DMS79 (cell line): Measurements from ENCODE around the gene DNAH3.
"Not testable (repeated sequence)": the region's sequence is repeated elsewhere in the genome, so short reads cannot be mapped to it uniquely, and the experiment has no call there.

Source experiments
- DNase-seq: peaks from one replicate; lab custom pipeline; 2025; lab: John Stamatoyannopoulos, UW

DNAH3 gene, protein sequence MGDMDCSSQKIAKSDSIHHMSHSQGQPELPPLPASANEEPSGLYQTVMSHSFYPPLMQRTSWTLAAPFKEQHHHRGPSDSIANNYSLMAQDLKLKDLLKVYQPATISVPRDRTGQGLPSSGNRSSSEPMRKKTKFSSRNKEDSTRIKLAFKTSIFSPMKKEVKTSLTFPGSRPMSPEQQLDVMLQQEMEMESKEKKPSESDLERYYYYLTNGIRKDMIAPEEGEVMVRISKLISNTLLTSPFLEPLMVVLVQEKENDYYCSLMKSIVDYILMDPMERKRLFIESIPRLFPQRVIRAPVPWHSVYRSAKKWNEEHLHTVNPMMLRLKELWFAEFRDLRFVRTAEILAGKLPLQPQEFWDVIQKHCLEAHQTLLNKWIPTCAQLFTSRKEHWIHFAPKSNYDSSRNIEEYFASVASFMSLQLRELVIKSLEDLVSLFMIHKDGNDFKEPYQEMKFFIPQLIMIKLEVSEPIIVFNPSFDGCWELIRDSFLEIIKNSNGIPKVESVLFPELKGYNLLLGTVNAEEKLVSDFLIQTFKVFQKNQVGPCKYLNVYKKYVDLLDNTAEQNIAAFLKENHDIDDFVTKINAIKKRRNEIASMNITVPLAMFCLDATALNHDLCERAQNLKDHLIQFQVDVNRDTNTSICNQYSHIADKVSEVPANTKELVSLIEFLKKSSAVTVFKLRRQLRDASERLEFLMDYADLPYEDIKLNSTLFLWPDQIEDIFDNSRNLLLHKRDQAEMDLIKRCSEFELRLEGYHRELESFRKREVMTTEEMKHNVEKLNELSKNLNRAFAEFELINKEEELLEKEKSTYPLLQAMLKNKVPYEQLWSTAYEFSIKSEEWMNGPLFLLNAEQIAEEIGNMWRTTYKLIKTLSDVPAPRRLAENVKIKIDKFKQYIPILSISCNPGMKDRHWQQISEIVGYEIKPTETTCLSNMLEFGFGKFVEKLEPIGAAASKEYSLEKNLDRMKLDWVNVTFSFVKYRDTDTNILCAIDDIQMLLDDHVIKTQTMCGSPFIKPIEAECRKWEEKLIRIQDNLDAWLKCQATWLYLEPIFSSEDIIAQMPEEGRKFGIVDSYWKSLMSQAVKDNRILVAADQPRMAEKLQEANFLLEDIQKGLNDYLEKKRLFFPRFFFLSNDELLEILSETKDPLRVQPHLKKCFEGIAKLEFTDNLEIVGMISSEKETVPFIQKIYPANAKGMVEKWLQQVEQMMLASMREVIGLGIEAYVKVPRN (N-terminal part only)

DNA sequence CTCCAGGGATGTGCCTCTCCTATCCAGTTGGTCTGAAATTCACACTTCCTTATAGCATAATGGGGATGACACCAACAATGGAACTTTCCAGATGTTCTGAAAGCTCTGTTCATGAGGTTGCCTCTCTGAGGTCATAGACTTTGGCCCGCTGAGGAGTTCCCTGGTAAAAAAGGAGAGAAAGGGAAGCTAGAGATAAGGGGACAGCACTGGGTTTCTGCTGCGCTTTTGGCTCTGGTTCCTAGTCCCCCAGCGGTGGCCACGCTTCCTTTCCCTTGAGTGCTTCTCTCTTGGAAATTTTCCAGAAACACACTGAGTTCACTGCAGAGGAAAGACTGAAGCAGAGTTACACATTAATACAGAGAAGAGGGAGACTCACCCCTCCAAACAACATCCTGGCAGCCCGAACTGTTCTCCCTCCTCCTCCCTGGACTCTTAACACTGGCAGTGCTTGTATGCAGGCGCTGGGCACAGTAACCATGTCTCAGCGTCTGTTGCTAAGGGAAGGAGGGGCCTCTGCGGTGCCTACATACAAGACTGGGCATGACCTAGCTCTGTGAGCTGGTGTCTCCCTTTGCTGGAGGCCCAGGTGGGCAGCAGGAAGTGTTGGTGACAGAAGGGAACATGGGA lies at the start of gene DNAH3:
Gene DNAH3 (minus strand): TSS at position 472 of the 627 bp plus-strand sequence. CDS start 527 bp downstream, outside the sequence.
- DNase-seq: peak; percentile 94

DNA sequence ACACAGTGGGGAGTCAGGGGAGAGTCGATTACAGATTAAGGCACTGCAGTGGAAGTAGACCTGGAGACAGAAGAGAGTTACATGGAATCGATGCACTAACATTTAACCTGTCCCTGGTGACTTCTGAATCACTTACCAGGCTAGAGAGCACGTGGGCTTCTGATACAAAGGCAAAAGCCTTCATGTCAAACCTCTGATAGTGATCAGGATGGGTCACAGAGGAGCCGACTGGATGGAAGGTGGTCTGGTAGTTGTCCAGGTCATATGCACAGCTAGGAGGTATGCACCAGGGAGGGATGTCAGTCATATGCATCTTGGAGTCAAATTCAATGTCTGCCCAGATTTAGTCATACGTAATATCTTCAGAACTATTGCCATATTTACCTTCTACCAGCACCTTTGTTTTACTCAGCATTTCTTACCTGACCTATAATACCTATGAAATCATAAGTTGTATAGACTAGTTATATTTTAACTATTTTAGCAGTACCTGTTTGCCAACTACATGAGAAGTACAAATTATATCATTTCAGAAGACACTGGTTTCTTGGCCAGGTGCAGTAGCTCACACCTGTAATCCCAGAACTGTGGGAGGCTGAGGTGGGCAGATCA lies 49.1 kb upstream of the DNAH3 start:
- no peak for DNase-seq

DNA sequence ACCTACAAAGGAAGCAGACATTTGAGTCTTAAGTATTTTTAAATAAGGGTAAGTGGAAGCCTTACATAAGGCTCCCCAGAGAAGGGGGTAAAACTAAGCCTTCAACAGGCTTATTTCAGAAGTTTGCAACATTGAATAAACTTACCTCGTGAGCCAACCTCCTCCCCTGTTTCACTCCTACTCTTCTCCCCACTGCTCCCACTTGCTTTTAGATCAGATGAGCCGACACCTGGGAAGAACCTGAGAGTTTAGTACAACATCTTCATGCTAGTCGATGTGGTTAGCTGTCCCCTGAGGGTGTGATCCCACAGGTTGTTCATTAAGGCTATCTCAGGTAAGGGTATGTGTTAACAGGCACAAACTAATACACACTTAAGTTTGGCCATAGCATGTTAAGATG lies 47.0 kb upstream of the DNAH3 start:
- DNase-seq: no peak

DNA sequence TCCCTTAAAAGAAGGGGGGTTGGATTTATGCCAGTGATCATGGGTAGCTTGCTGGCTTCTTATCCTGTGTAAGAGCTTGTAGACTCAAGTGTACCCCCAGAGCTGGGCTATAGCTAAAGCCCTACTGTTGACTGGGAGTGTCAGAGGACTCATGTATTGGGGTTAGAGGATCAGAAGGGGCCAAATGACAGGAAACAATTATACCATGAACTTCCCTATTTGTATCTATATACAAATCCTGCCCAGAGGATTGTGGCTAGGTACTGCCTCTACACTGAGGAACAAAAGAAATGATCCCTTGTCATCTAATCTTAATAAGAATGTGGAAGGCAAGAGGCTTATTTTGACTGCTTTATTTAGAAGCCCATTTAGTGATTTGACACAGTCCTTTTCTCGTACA lies 46.5 kb upstream of the DNAH3 start:
- no peak for DNase-seq

DNA sequence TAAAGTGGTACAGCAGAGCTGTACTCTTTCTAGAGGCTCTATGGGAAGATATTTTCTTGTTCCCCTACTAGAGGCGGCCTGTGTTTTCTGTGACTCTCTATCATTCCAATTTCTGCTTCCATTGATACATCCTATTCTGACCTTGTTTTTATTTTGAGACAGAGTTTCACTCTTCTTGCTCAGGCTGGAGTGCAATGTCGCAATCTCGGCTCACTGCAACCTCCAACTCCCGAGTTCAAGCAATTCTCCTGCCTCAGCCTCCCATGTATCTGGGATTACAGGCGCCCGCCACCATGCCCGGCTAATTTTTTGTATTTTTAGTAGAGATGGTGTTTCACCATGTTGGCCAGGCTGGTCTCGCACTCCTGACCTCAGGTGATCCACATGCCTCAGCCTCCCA lies 44.7 kb upstream of the DNAH3 start:
- DNase-seq: not testable (repeated sequence)

DNA sequence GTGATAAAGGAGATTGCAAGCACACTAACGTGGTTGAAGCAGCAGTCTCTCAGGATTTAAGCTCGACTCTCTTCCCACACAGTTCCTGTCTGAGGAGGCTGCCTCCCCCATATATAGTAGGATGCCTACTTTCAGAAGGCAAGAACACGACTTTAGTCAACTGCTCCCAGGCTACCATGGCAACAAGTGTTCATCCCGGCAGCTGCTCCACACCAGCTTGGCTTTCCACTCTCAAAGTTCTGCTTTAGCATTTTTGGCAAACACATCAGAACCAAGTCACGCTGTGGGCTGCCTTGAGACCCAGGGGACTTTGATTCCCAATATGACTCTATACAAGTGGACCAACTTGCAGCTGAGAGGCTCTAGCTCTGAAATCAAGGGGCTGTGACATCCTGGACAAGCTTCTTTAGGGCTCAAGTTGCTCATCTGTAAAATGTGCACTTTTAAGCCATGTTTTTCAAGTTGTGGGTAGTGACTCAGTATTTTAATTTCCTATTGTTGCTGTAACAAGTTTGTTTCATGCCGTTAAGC lies 44.2 kb upstream of the DNAH3 start:
- no peak for DNase-seq

DNA sequence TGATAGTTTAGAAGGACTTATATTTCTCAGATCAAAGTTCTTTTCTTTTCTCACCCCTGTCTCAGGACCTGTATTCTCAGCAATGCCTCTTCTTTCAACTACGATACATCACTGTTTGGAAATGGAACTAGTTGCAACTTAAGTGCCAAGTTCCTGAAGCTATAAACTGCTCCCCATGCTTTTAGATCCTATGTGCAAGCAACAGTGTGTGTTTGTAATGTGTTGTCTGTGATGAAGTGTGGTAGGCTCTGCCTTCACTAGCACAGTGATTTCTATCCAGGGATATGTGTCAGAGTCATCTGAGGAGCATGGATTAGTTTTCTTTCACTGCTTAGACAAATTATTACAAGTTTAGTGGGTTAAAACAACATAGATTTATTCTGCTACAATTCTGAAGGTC lies 42.3 kb upstream of the DNAH3 start:
- no peak for DNase-seq

DNA sequence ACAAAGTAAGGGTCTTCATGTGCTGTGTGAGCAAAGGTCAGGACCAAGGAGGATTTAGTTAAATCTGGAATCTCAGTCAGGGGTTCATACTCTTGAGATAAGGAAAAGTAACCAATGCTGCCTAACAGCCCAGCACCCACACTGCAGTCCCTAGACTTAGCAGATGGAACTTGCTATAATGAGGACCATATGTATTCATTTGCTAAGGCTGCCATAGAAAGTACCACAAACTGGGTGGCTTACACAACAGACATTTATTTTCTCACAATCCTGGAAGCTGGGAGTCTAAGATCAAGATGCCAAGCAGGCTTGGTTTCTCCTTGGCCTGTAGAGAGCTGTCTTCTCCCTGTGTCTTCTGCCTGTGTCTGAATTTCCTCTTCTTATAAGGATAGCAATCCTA lies 40.0 kb upstream of the DNAH3 start:
- no peak for DNase-seq

DNA sequence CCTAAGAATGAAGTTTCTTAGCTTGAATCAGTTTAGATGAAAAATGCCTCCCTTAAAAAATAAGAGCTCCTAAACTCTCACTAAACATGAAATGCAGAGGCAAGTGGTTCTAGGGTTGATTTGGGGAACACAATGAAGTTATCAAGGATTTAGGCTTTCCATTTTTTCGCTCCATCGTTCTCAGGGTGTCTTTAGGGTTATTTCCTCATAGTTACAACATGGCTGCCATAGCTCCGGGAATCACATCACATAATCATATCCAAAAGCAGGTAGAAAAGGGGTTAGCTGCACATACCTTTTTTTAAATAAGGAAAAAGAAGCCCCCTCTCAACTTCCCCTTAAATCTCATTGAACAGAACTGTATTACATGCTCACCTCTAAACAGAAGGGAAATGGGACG lies 39.4 kb upstream of the DNAH3 start:
- no peak for DNase-seq

DNA sequence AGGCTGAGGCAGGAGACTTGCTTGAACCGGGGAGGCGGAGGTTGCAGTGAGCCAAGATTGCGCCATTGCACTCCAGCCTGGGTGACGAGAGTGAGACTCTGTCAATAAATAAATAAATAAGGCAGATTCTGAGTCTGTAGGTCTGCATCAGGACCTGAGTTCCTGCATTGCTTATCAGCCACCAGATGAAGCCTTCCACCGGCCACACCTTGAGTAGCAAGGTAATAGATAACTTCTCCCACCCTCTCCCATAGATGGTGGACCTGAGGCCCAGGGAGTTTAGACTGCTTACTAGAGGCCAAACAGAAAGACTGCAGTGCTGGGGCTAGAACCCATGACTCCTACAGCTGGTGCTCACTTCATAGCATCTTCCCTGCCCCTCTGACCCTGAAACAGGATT lies 38.7 kb upstream of the DNAH3 start:
- no peak for DNase-seq

DNA sequence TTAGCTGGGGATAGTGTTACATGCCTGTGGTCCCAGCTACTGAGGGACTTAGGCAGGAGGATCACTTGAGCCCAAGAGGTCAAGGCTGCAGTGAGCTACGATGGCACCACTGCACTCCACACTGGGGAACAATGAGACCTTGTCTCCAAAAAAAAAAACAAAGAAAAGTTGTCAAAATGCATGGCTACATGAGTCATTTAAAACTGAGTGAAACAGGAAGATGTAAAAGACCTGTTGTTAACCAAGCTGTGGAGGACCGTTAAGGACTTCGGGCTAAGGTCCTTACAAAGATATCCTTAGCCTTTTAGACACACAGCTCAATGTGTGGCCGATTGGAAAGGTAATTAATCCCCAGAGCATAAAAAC lies 35.7 kb upstream of the DNAH3 start:
- no peak for DNase-seq

DNA sequence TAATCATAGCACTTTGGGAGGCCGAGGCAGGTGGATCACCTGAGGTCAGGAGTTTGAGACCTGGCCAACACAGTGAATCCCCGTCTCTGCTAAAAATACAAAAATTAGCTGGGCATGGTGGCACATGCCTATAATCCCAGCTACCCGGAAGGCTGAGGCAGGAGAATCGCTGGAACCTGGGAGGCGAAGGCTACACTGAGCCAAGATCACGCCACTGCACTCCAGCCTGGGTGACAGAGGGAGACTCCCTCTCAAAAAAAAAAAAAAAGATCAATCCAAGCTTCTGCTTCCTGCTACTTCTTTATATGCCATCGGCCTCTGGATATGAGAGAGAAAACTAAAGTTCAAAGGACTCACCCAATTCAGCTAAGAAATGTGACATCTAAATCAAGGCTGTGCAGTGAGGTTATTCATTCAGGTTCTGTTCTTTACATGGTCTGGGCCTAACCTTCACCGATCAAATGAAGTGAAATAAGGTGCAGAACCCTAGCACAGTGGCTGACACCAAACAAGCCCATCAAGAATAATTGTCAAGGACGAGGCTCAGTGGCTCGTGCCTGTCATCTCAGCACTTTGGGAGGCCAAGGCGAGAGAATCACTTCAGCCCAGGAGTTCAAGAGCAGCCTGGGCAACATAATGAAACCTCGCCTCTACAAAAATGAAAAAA lies 35.1 kb upstream of the DNAH3 start:
- no peak for DNase-seq

DNA sequence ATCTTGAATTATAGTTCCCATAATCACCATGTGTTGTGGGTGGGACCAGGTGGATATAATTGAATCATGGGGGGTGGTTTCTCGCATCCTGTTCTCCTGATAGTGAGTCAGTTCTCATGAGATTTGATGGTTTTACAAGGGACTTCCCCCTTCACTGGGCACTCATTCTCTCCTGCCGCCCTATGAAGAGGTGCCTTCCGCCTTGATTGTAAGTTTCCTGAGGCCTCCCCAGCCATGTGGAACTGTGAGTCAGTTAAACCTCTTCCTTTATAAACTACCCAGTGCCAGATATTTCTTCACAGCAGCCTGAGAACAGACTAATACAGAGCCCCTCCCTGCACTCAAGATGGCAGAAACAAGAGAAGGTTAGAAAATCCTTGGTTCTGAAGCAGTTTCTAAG lies 34.2 kb upstream of the DNAH3 start:
- no peak for DNase-seq

DNA sequence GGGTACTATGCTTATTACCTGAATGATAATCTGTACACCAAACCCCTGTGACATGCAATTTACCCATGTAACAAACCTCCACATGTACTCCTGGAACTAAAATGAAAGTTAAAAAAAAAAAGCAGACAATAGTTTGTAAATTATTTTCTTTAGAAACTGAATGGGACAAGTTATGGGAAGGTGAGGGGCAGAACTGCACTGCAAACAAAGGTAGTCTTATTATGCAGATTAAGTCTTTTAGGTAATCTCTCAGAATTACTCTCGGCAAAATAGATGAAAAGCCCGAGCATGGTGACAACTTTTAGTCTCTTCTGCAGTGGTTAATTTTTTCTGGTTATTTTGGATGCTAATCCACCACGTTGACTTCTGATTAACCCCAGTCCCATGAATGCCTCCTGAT lies 33.3 kb upstream of the DNAH3 start:
- DNase-seq: no peak

DNA sequence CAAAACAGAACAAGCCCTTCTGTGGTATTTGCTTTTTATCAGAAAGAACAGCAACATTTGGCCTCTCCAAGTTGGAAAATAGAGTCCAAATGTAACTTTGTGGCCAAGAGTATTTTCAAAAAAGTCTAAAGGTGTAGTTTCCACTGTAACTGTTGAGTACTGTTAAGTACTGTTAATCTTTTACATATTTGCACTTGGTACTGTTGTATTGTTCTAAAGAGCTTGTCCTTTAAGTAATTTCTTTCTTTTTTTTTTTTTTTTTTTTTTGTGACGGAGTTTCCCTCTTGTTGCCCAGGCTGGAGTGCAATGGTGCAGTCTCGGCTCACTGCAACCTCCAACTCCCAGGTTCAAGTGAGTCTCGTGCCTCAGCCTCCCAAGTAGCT lies 29.3 kb upstream of the DNAH3 start:
- no peak for DNase-seq

DNA sequence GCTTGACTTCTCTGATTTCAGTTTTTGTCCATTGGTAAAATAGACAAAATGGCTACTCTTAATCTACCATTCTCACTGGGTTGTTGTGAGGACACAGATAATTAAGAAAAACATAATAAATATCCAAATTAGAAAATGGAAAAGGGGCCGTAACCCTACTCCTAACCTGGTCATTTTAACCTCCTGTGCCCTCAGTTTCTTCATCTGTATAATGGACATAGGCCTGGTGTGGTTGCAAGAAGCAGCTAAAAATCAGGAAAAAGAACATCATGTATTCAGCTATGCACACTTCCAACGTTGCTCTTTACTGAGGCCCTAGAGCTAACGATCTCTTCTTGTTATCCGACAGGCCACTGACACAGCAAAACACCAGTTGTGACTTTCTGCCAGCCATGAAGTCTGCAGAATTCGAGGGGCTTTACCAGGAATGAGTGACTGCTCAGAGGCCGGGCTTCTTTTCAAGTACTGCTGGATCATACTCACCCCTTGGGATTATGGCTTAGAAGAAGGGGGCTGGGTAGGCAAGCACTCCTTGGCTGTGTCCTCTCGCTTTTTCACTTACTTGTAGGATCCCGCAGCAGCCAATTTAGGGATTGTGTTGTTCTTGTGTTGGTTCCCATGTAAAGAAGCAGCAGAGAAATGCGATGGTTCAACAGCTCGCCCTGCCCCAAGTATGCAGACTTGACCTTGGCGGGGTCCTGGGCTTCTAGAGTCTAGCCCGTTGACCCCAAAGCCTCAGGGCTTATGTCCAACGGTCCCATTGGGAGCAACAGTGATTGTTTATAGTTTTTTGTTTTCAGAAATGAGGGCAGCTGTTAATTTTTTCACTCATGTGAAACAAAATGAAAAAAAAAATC lies 28.7 kb upstream of the DNAH3 start:
- DNase-seq: no peak

DNA sequence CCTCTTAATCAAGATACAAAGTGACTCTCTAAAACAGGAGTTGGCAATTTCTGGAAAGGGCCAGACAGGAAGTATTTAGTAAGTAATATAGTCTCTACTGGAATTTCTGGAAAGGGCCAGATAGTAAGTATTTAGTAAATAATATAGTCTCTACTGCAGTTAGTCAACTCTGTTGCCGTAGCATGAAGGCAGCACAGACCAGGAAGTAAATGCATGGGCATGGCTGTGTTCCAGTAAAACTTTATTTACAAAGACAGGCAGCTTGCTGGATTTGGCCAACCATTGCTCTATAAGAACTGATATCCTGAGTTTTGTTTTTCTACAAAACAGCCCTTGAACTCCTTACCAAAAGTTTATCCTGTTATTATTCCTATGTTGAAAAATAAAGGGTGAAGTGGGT lies 24.8 kb upstream of the DNAH3 start:
- no peak for DNase-seq

DNA sequence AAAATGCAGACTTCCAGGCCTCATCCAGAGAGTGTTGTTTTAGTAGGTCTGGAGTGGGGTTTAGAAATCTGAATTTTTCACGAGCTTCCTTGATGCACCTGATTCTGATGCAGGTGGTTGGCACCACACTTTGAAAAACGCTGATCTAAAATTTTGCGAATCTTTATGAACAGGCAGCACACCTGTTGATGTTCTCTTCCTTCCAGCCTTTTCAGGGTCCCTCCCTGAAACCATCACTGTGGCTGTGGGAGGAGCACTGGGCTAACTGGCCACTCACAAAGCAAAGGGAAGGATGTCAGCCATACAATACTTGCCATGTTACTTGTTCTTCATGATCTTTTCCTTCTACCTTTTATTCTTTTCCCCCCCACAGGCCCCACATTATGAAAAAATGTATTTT lies 22.0 kb upstream of the DNAH3 start:
- DNase-seq: no peak

DNA sequence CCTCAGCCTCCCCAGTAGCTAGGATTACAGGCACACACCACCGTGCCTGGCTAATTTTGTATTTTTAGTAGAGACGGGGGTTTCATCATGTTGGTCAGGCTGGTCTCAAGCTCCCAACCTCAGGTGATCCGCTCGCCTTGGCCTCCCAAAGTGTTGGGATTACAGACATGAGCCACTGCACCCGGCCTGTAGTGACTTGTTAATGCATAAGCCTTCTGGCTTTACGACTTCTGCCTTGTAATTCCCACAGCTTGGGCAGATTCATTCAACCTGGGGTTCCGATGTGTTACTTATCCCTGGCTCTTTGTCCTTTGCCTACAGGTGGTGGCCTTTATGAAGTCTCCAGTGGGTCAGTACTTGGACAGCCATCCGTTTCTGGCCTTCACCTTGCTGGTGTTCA lies 19.5 kb upstream of the DNAH3 start:
- not testable (repeated sequence) for DNase-seq
